ENCODE data around the gene MOB3A.

MOB3A gene

GRCh38 chr19:2079865-2080301 is 16.2 kb downstream of the MOB3A start:
- no peak for TF ChIP-seq CTCF (IDR thresholded peaks at IDR 0.05; ENCODE audit: low read depth, low read length, missing control alignments)
- DNase-seq (ENCODE audit: extremely low read depth, low read depth), result no peak
- H3K4me3 ChIP-seq (replicated peaks; ENCODE audit: low read depth, low read length), result no peak overlapping the region

GRCh38 chr19:2079076-2079864 is 16.9 kb downstream of the MOB3A start:
- no peak for DNase-seq (ENCODE audit: extremely low read depth, low read depth)
- no peak for TF ChIP-seq CTCF (IDR thresholded peaks at IDR 0.05; ENCODE audit: low read depth, low read length, missing control alignments)

GRCh38 chr19:2077833-2078619 is 18.1 kb downstream of the MOB3A start:
- no peak for DNase-seq (ENCODE audit: extremely low read depth, low read depth)
- no peak for TF ChIP-seq CTCF (IDR thresholded peaks at IDR 0.05; ENCODE audit: low read depth, low read length, missing control alignments)
- no peak overlapping the region for H3K4me3 ChIP-seq (replicated peaks; ENCODE audit: low read depth, low read length)

More at GRCh38 chr19:2079076-2079864, 16.9 kb downstream of the MOB3A start:
- no peak overlapping the region for H3K4me3 ChIP-seq (replicated peaks; ENCODE audit: low read depth, low read length)

- TF ChIP-seq CTCF (IDR thresholded peaks at IDR 0.05; ENCODE audit: low read depth, low read length, missing control alignments), result no peak
Measured at GRCh38 chr19:2077398-2077797, 18.7 kb downstream of the MOB3A start.

GRCh38 chr19:2076526-2076944 is 19.6 kb downstream of the MOB3A start:
- H3K4me3 ChIP-seq (replicated peaks; ENCODE audit: low read depth, low read length), result no peak overlapping the region
- no peak for DNase-seq (ENCODE audit: extremely low read depth, low read depth)
- TF ChIP-seq CTCF (IDR thresholded peaks at IDR 0.05; ENCODE audit: low read depth, low read length, missing control alignments), result no peak

More at GRCh38 chr19:2077398-2077797, 18.7 kb downstream of the MOB3A start:
- H3K4me3 ChIP-seq (replicated peaks; ENCODE audit: low read depth, low read length), result no peak overlapping the region
- DNase-seq (ENCODE audit: extremely low read depth, low read depth), result no peak

- no peak for DNase-seq (ENCODE audit: extremely low read depth, low read depth)
- TF ChIP-seq CTCF (IDR thresholded peaks at IDR 0.05; ENCODE audit: low read depth, low read length, missing control alignments), result no peak
- H3K4me3 ChIP-seq (replicated peaks; ENCODE audit: low read depth, low read length), result no peak overlapping the region
Measured at GRCh38 chr19:2072757-2073551, 23.2 kb downstream of the MOB3A start.

Data from HFF-Myc (cell line).